Astrocyte of the cerebellum (primary cell): ENCODE results near the gene SNRPD2.

ENCODE experiments used
- DNase-seq: peaks from one replicate; pipeline ENCODE4 v3.0.0-alpha.2; 2011; ENCODE audit warnings: low read depth
- H3K4me3 ChIP-seq: 2 replicates; pipeline ENCODE4 v1.5.1; 2011; ENCODE audit warnings: mild to moderate bottlenecking, low read depth, low read length, moderate library complexity
- in situ Hi-C: cut with HindIII; loops from 2 replicates; pipeline ENCODE4 v1.10.0; 2017; ENCODE audit warnings: low sequenced_read_pairs
- TF ChIP-seq, protein P1 (sequence below): IDR thresholded peaks from 2 replicates; pipeline ENCODE4 v1.5.1; 2012; ENCODE audit warnings: low read length, low read depth, moderate library complexity, mild to moderate bottlenecking; ENCODE audit errors: missing control alignments

SNRPD2 gene

DNA sequence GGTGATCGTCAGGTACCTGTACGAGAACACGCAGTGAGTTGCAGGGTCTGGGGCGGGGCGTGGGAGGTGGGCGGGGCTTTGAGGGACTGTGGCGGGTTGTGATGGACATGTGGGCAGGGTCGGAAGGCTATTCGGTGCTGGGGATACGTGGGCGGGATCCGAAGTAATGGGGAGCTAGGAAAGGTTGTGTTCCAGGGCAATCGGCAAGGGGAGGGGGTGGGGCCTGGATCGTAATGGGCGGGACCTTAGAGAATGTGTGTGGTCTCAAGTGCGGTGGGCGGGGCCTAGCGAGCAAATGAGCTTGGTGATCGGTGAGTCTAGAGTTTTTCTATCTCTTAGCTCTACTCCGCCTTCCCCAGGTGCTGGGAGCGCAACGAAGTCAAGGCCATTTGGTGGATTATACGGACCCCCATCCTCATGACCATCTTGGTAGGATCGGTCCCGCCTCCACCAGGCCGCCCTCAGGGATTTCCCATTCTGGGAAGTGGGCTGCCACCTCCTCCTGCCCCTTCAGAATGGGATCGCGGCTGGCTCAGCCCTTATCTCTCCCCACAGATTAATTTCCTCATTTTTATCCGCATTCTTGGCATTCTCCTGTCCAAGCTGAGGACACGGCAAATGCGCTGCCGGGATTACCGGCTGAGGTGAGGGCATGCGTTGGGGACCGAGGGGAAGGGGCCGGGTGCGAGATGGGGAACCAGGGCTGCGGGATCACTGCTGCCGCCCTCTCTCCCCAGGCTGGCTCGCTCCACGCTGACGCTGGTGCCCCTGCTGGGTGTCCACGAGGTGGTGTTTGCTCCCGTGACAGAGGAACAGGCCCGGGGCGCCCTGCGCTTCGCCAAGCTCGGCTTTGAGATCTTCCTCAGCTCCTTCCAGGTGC, 14.2 kb downstream of the SNRPD2 start:
- peak overlapping the region; percentile 4 for H3K4me3 ChIP-seq
- peak; percentile 34 for DNase-seq
- TF ChIP-seq, protein P1, sequence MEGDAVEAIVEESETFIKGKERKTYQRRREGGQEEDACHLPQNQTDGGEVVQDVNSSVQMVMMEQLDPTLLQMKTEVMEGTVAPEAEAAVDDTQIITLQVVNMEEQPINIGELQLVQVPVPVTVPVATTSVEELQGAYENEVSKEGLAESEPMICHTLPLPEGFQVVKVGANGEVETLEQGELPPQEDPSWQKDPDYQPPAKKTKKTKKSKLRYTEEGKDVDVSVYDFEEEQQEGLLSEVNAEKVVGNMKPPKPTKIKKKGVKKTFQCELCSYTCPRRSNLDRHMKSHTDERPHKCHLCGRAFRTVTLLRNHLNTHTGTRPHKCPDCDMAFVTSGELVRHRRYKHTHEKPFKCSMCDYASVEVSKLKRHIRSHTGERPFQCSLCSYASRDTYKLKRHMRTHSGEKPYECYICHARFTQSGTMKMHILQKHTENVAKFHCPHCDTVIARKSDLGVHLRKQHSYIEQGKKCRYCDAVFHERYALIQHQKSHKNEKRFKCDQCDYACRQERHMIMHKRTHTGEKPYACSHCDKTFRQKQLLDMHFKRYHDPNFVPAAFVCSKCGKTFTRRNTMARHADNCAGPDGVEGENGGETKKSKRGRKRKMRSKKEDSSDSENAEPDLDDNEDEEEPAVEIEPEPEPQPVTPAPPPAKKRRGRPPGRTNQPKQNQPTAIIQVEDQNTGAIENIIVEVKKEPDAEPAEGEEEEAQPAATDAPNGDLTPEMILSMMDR, result peak; percentile 14
- in situ Hi-C loops, result no loop called here

DNA sequence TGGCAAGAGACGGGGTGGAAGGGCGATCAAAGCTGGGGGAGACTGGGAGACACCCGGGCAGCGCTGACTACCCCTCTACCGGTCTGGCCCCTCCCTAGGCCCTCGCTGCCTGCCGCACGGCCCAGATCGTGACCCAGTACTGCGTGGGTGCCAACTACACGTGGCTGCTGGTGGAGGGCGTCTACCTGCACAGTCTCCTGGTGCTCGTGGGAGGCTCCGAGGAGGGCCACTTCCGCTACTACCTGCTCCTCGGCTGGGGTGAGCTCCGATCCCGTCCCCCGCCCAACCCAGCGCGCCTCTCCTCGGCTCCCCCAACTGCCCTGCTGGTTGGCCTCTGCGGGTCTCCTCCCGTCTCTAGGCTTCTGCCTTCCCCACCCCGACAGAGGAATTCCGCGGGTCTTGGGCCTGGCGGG, 14.9 kb downstream of the SNRPD2 start:
- in situ Hi-C loops, result no loop called here
- TF ChIP-seq, protein P1, result no peak
- no peak for DNase-seq
- peak overlapping the region; percentile 12 for H3K4me3 ChIP-seq

DNA sequence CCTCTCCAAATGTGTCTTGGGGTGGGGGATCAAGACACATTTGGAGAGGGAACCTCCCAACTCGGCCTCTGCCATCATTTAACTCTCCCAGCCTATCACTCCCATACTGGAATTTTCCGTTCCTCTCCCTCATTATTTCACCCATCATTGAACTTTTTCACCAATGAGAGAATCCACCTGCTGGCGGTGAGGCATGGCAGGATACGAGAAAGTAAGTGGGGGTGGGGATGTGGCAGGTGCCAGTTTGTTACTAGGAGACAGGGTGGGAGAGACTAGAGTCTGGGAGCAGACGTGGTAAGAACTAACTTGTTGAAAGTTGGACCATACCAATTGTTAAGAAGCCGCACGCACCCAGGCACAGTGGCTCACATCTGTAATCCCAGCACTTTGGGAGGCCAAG, 16.8 kb downstream of the SNRPD2 start:
- in situ Hi-C loops, result no loop called here
- TF ChIP-seq, protein P1, result no peak

DNA sequence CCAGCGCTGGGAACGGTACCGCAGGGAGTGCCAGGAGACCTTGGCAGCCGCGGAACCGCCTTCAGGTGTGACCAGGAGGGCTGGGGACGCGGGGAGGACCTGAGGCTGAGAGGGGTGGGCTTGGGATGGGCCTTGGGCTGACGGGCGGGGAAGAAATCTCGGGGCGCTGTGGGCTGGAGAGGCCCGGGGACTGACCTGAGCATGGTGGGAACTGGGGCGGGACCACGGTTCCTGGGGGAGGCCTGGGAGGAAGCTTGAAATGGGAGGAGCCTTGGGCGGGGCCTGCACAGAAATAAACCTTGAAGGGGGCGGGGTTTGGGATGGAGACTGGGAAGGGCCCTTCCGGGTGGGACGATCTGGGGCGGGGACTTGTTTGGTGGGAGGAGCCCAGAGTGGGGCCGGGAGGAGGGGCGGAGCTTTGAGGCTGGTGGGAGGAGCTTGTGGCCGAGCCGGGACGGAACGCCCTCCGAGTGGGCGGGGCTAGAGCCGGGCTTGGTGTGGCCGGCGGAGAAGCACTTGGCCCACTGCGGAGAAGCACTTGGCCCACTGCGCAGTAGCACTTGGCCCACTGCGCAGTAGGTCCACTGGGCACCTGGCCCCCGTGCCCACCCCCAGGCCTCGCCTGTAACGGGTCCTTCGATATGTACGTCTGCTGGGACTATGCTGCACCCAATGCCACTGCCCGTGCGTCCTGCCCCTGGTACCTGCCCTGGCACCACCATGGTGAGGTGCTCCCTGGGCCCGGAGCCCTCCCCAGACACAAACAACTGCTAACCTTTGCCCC, 20.9 kb downstream of the SNRPD2 start:
- in situ Hi-C loops, result no loop called here
- no peak overlapping the region for H3K4me3 ChIP-seq
- TF ChIP-seq, protein P1, result no peak

More for the DNA sequence above, 16.8 kb downstream of the SNRPD2 start:
- DNase-seq, result no peak
- H3K4me3 ChIP-seq, result no peak overlapping the region

DNA sequence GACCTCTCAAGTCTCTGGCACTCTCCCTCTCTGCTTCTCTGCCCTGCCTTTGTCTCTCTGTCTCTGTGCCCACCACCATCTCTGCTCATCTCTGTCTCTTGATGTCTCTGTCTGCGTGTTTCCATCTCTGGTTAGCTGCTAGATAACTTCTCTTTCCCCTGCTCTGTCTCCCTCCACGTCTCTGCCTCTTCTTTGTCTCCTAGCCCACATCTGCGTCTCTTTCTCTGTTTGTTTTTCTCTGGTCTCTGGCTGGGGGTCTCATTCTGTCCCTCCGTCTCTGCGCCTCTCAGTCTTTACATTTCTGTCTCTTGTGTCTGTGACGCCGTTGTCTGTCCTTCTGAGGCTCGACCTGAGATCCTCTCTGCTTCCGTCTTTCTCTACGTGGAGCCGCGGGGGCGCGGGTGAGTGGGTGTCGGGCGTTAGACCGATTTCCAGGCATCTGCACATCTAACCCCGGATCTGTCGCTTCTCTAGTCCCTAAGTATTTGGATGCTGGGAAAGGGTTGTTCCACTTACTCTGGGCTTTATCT, 23.3 kb downstream of the SNRPD2 start:
- in situ Hi-C loops, result no loop called here
- TF ChIP-seq, protein P1, result no peak
- DNase-seq, result no peak
- H3K4me3 ChIP-seq, result peak overlapping the region; percentile 21

More for the DNA sequence above, 20.9 kb downstream of the SNRPD2 start:
- no peak for DNase-seq

DNA sequence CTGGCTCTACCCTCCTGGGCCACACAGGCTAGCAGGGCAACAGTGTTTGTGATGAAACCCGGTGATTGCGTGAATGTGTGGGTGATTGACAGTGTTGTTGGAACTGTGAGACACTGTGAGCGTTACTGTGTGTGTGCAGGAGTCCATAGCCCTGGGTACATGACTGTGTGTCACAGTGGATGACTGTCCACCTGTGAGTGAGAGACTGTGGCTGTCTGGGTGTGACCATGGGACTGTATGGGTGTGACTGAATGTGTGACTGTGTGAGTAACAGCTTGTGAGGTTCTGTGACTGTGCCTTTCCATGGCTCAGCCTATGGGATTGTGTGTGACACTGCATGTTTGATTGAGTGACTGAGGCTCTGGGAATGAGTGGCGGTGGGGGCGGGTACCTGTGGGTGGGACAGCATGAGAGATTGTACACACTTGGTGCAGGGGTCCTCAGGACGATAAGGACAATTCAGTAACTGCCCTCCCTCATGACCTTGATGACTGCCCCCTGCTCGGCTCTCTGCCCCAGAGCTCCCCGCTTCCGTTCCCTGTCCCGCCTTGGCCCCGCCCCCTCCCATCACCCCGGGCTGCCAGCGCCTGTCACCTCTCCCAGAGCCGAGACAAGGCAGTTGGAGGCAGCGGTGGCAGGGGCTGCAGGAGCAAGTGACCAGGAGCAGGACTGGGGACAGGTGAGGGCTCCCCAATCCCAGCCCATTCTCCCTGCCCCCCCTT, 24.0 kb downstream of the SNRPD2 start, which contains the start of gene GIPR:
Gene GIPR, plus strand, starts transcription at position 602 of the 722 bp plus-strand sequence. CDS start 1,300 bp downstream, outside the sequence.
- in situ Hi-C loops, result no loop called here
- peak within 1 kb of the TSS; percentile 21 for H3K4me3 ChIP-seq
- no peak for DNase-seq
- TF ChIP-seq, protein P1, result no peak
